Esophagus squamous epithelium (tissue), 5 donors: ENCODE measurements around the gene RYR3. TPM values are rescaled to one million over a fixed set of nuclear protein-coding genes. Genes with fewer than 3 reads are reported as not detected.

ENCODE experiments used
- DNase-seq: peaks from one replicate; lab custom pipeline; 2025; lab: John Stamatoyannopoulos, UW
- H3K27ac ChIP-seq, 4 donors: fragments of 200-600 bp; sonication (generic); one replicate each; pipeline ENCODE4 v1.5.1; 2016 to 2019; ENCODE audit warnings: mild to moderate bottlenecking in 1 of 4
- H3K27me3 ChIP-seq, 4 donors: fragments of 200-600 bp; sonication (generic); 1 replicate in 3 of 4; 2 replicates in 1 of 4; pipeline versions ENCODE4 v1.5.1 to v1.6.0; 2017 to 2021; ENCODE audit warnings: antibody characterized with exemption in 1 of 4
- H3K36me3 ChIP-seq, 3 donors: fragments of 200-600 bp; sonication (generic); one replicate each; pipeline ENCODE4 v1.5.1; 2016 to 2019
- H3K4me1 ChIP-seq, 3 donors: fragments of 200-600 bp; sonication (generic); one replicate each; pipeline ENCODE4 v1.5.1; 2017 to 2019
- H3K4me3 ChIP-seq, 4 donors: fragments of 200-600 bp; sonication (generic); 1 replicate in 3 of 4; 2 replicates in 1 of 4; pipeline ENCODE4 v1.5.1; 2016 to 2019; ENCODE audit warnings: mild to moderate bottlenecking in 2 of 4, moderate library complexity in 1 of 4
- H3K9me3 ChIP-seq, 3 donors: fragments of 200-600 bp; sonication (generic); one replicate each; pipeline ENCODE4 v1.5.1; 2016 to 2019
- CTCF ChIP-seq, 6 experiments: fragments of 450-650 bp in 4 of 6; fragments of 200-600 bp in 2 of 6; sonication (generic) in 2 of 6; IDR thresholded peaks; one replicate each; pipeline ENCODE4 v1.5.1; 2016 to 2019; ENCODE audit warnings: antibody characterized with exemption in 6 of 6, mild to moderate bottlenecking in 4 of 6, moderate library complexity in 4 of 6
- POLR2A ChIP-seq, 4 donors: fragments of 450-650 bp; IDR thresholded peaks; one replicate each; pipeline ENCODE4 v1.6.1; 2017; ENCODE audit warnings: antibody characterized with exemption in 4 of 4, mild to moderate bottlenecking in 4 of 4, moderate library complexity in 3 of 4
- WGBS, 2 donors: methylation state at CpG; one replicate each; pipeline ENCODE4 v1.1.5; 2018; 5-methylcytosine and 5-hydroxymethylcytosine counted together
- intact Hi-C: fragments of 100-400 bp; cut with DNase I; formaldehyde crosslinking; loops from one replicate; pipeline ENCODE4 v1.15.0; 2022
- total RNA-seq, 4 donors: library from RNA; depleted of rRNA; stranded (reverse); fragments of >200 nt; gene quantifications; one replicate each; pipeline ENCODE4 v1.1.0, GENCODE V29; 2016
- donor health status: DM: yes; HTN: yes; CAD: no.

Gene RYR3
- total RNA-seq, 4 donors from 2014 or later = 0.15 to 4.2 (median 0.43) TPM

- H3K27ac ChIP-seq = no peak overlapping the region
- intact Hi-C loops = no loop called here
- H3K9me3 ChIP-seq = no peaks in the 10 kb centered on the region
- WGBS, 2 donors = 40 to 57% methylated on average over 1 to 4 of the region's 6 CpGs
- H3K27me3 ChIP-seq = no peaks in the 10 kb centered on the region
- no peak for TF ChIP-seq CTCF (IDR thresholded peaks at IDR 0.05)
- no peak for TF ChIP-seq POLR2A (IDR thresholded peaks at IDR 0.05)
- no peaks in the 10 kb centered on the region for H3K4me1 ChIP-seq
- no peaks in the 10 kb centered on the region for H3K36me3 ChIP-seq
- no peak for DNase-seq
- H3K4me3 ChIP-seq = no peak overlapping the region
Observed at GRCh38 chr15:33785366-33785765, 474.6 kb downstream of the RYR3 start.

GRCh38 chr15:33788906-33789540 lies 478.3 kb downstream of the RYR3 start:
- no peak for DNase-seq
- no peak for TF ChIP-seq CTCF (IDR thresholded peaks at IDR 0.05)
- no peak for TF ChIP-seq POLR2A (IDR thresholded peaks at IDR 0.05)
- Histone ChIP-seq H3K36me3 (no peaks in the 10 kb centered on the region), H3K4me1 (no peaks in the 10 kb centered on the region), H3K4me3 (no peak overlapping the region), H3K9me3 (no peaks in the 10 kb centered on the region), H3K27me3 (no peaks in the 10 kb centered on the region), H3K27ac (no peak overlapping the region)
- 39 to 45% methylated on average over 9 of the region's 9 CpGs for WGBS, 2 donors
- intact Hi-C loops = no loop called here

- DNase-seq = no peak
- Histone ChIP-seq H3K9me3 (no peaks in the 10 kb centered on the region), H3K4me1 (no peaks in the 10 kb centered on the region), H3K4me3 (no peak overlapping the region), H3K27ac (no peak overlapping the region), H3K27me3 (no peaks in the 10 kb centered on the region), H3K36me3 (no peaks in the 10 kb centered on the region)
- intact Hi-C loops = no loop called here
- 77 to 84% methylated on average over 5 of the region's 5 CpGs for WGBS, 2 donors
- TF ChIP-seq POLR2A (IDR thresholded peaks at IDR 0.05) (no peak), CTCF (IDR thresholded peaks at IDR 0.05) (no peak)
Observed at GRCh38 chr15:33794453-33794852, 483.7 kb downstream of the RYR3 start.

- TF ChIP-seq POLR2A (IDR thresholded peaks at IDR 0.05) = no peak
- no peak for DNase-seq
- WGBS, 2 donors = 67 to 91% methylated on average over 3 of the region's 3 CpGs
- Histone ChIP-seq H3K9me3 (no peaks in the 10 kb centered on the region), H3K27me3 (no peaks in the 10 kb centered on the region), H3K27ac (no peak overlapping the region), H3K36me3 (no peaks in the 10 kb centered on the region), H3K4me1 (no peaks in the 10 kb centered on the region), H3K4me3 (no peak overlapping the region)
- intact Hi-C loops = no loop called here
Observed at GRCh38 chr15:33795070-33795469, 484.3 kb downstream of the RYR3 start.

- Histone ChIP-seq H3K4me3 (no peak overlapping the region), H3K9me3 (no peaks in the 10 kb centered on the region), H3K36me3 (no peaks in the 10 kb centered on the region), H3K27ac (no peak overlapping the region), H3K27me3 (no peaks in the 10 kb centered on the region), H3K4me1 (no peaks in the 10 kb centered on the region)
- intact Hi-C loops = no loop called here
- no peak for DNase-seq
- no peak for TF ChIP-seq CTCF (IDR thresholded peaks at IDR 0.05)
- TF ChIP-seq POLR2A (IDR thresholded peaks at IDR 0.05) = no peak
- 53 to 59% methylated on average over 2 of the region's 2 CpGs for WGBS, 2 donors
Observed at GRCh38 chr15:33797651-33798050, 486.9 kb downstream of the RYR3 start.

- no peaks in the 10 kb centered on the region for H3K9me3 ChIP-seq
- H3K27ac ChIP-seq = no peak overlapping the region
- TF ChIP-seq POLR2A (IDR thresholded peaks at IDR 0.05) (no peak), CTCF (IDR thresholded peaks at IDR 0.05) (no peak)
- intact Hi-C loops = no loop called here
- WGBS, 2 donors = 11 to 14% methylated on average over 2 of the region's 2 CpGs
- H3K4me3 ChIP-seq = no peak overlapping the region
- H3K36me3 ChIP-seq = no peaks in the 10 kb centered on the region
- H3K4me1 ChIP-seq = no peaks in the 10 kb centered on the region
- DNase-seq = no peak
- H3K27me3 ChIP-seq = no peaks in the 10 kb centered on the region
Observed at GRCh38 chr15:33801954-33802353, 491.2 kb downstream of the RYR3 start.
